ENCODE results near the gene RENBP.

- TF ChIP-seq, protein P1, sequence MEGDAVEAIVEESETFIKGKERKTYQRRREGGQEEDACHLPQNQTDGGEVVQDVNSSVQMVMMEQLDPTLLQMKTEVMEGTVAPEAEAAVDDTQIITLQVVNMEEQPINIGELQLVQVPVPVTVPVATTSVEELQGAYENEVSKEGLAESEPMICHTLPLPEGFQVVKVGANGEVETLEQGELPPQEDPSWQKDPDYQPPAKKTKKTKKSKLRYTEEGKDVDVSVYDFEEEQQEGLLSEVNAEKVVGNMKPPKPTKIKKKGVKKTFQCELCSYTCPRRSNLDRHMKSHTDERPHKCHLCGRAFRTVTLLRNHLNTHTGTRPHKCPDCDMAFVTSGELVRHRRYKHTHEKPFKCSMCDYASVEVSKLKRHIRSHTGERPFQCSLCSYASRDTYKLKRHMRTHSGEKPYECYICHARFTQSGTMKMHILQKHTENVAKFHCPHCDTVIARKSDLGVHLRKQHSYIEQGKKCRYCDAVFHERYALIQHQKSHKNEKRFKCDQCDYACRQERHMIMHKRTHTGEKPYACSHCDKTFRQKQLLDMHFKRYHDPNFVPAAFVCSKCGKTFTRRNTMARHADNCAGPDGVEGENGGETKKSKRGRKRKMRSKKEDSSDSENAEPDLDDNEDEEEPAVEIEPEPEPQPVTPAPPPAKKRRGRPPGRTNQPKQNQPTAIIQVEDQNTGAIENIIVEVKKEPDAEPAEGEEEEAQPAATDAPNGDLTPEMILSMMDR (IDR thresholded peaks at IDR 0.05), result no peak
- TF ChIP-seq POLR2A (IDR thresholded peaks at IDR 0.05), result no peak
Measured at GRCh38 chrX:153913701-153914100, 30.7 kb downstream of the RENBP start.
